ENCODE measurements around the gene OR4F15. TPM values are rescaled to one million over a fixed set of nuclear protein-coding genes. Genes with fewer than 3 reads are reported as not detected.

The OR4F15 gene
- total and polyA plus RNA-seq, 2 of the 8 experiments (the other 6 are each of a cell fraction or from before 2014, with no cell fraction given) = not detected

GRCh38 chr15:101827257-101827656 lies 15.3 kb downstream of the OR4F15 start:
- H3K4ac ChIP-seq (replicated peaks; ENCODE audit: insufficient read length, low read depth, low read length) = no peak overlapping the region
- H3K4me2 ChIP-seq (ENCODE audit: insufficient read depth in 1 of 2, low read depth in 2 of 2, low read length in 2 of 2) = no peak overlapping the region
- no peak overlapping the region for H2AK5ac ChIP-seq (ENCODE audit: low read depth, low read length)
- no peak overlapping the region for H3K18ac ChIP-seq (ENCODE audit: extremely low read depth, low read length)
- no peak overlapping the region for H3K9ac ChIP-seq (replicated peaks in 1 of 4; ENCODE audit: extremely low read depth in 1 of 4, low read depth in 3 of 4, low read length in 3 of 4)
- H2BK120ac ChIP-seq (replicated peaks; ENCODE audit: low read depth, low read length) = no peak overlapping the region
- H4K5ac ChIP-seq (ENCODE audit: insufficient read length, low read depth, low read length) = no peak overlapping the region
- no peak overlapping the region for H2AFZ ChIP-seq (ENCODE audit: low read length)
- no peak overlapping the region for H3K27ac ChIP-seq (ENCODE audit: low read depth, low read length)
- no peak overlapping the region for H4K91ac ChIP-seq (replicated peaks; ENCODE audit: insufficient read length, low read length)
- 84% methylated on average over 6 of the region's 6 CpGs; no CpG with 5 or more reads in 1 of the 2 experiments for WGBS, 2 experiments (ENCODE audit: extremely low coverage in 1 of 2, insufficient coverage in 1 of 2, insufficient read length in 1 of 2, insufficient replicate concordance in 2 of 2, low coverage in 1 of 2, low lambda C conversion rate in 2 of 2, missing lambda C conversion rate in 1 of 2)
- H4K20me1 ChIP-seq (replicated peaks in 1 of 2; ENCODE audit: control insufficient read depth in 1 of 2, insufficient read depth in 2 of 2, low read length in 2 of 2) = no peaks in the 10 kb centered on the region
- H3K23ac ChIP-seq (ENCODE audit: insufficient read length) = no peak overlapping the region
- no peaks in the 10 kb centered on the region for H3K23me2 ChIP-seq (ENCODE audit: low read depth, low read length)
- H2BK5ac ChIP-seq (ENCODE audit: low read depth, low read length) = no peak overlapping the region
- no peak overlapping the region for H3K56ac ChIP-seq (replicated peaks; ENCODE audit: insufficient read length, low read depth, low read length)
- TF ChIP-seq POU5F1 (IDR thresholded peaks at IDR 0.05; ENCODE audit: low read depth, low read length) (no peak), TEAD4 (IDR thresholded peaks at IDR 0.05; ENCODE audit: low read depth, low read length) (no peak), MAX (IDR thresholded peaks at IDR 0.05) (no peak), SRF (IDR thresholded peaks at IDR 0.05; ENCODE audit: low read depth, low read length) (no peak), ZNF274 (IDR thresholded peaks at IDR 0.05; ENCODE audit: borderline replicate concordance, extremely low read depth, low read length) (no peak), HDAC2 (IDR thresholded peaks at IDR 0.05; ENCODE audit: borderline replicate concordance in 1 of 2, low read depth in 2 of 2, low read length in 2 of 2) (no peak), CBX5 (IDR thresholded peaks at IDR 0.05; ENCODE audit: low read depth, low read length) (no peak), YY1 (IDR thresholded peaks at IDR 0.05; ENCODE audit: low read depth, low read length) (no peak), NANOG (IDR thresholded peaks at IDR 0.05; ENCODE audit: insufficient read depth, low read depth, low read length, poor library complexity, severe bottlenecking) (no peak), CEBPB (IDR thresholded peaks at IDR 0.05; ENCODE audit: low read depth, low read length) (no peak)
- H3K79me2 ChIP-seq (ENCODE audit: control insufficient read depth in 1 of 2, insufficient read depth in 2 of 2, low read length in 2 of 2) = no peaks in the 10 kb centered on the region
- H3K4me3 ChIP-seq (ENCODE audit: extremely low read depth in 1 of 4, insufficient read depth in 2 of 4, low read depth in 3 of 4, low read length in 4 of 4) = no peak overlapping the region
- no peak overlapping the region for H2BK20ac ChIP-seq (ENCODE audit: low read length)
- H3K79me1 ChIP-seq (ENCODE audit: low read depth, low read length) = no peaks in the 10 kb centered on the region
- H3K9me3 ChIP-seq (ENCODE audit: insufficient read depth in 2 of 2, low read depth in 1 of 2, low read length in 1 of 2) = peaks cover 17 to 32% of the 10 kb centered on the region in 2 experiments; a peak in 2 of 4 replicates
- ChIA-PET POLR2A (ENCODE audit: partially characterized antibody) (no interaction called here), CTCF (ENCODE audit: partially characterized antibody) (interaction anchor here (0.6 kb wide), 1 partner anchor 1210 kb away, joined by 3 read pairs; no protein-coding TSS in a partner anchor)
- H3K36me3 ChIP-seq (ENCODE audit: control insufficient read depth in 2 of 4, insufficient read depth in 4 of 4, low read length in 3 of 4) = no peaks in the 10 kb centered on the region
- DNase-seq (ENCODE audit: low read depth in 1 of 2, low spot score in 2 of 2) (no peak), FAIRE-seq (no peak)
- H3K27me3 ChIP-seq (replicated peaks in 1 of 4; ENCODE audit: control insufficient read depth in 3 of 4, extremely low read depth in 1 of 4, insufficient read depth in 3 of 4, low read length in 3 of 4) = no peaks in the 10 kb centered on the region
- H2BK15ac ChIP-seq (ENCODE audit: low read length) = no peak overlapping the region
- H3K4me1 ChIP-seq (replicated peaks in 1 of 4; ENCODE audit: control insufficient read depth in 3 of 4, insufficient read depth in 4 of 4, low read length in 3 of 4) = no peaks in the 10 kb centered on the region
- H4K8ac ChIP-seq (ENCODE audit: extremely low read depth, insufficient read depth, low read length) = no peak overlapping the region
- H3K14ac ChIP-seq (ENCODE audit: insufficient read length) = no peak overlapping the region
- no peak overlapping the region for H2BK12ac ChIP-seq (ENCODE audit: low read depth, low read length)
